Medulla oblongata (tissue), 1 donor: ENCODE data around the gene PREX1.
"Not testable (repeated sequence)": the region's sequence is repeated elsewhere in the genome, so short reads cannot be mapped to it uniquely, and the experiment has no call there.

Experiments
- DNase-seq: peaks from one replicate; pipeline ENCODE4 v3.0.0-alpha.2; 2015; ENCODE audit errors: extremely low spot score

The PREX1 gene

GRCh38 chr20:48604936-48605335 is 222.9 kb downstream of the PREX1 start:
- DNase-seq, result no peak

GRCh38 chr20:48604426-48604825 is 223.4 kb downstream of the PREX1 start:
- DNase-seq, result no peak

- DNase-seq, result no peak
These were observed 223.9 kb downstream of the PREX1 start for GRCh38 chr20:48603819-48604405.

GRCh38 chr20:48603116-48603818 is 224.5 kb downstream of the PREX1 start:
- no peak for DNase-seq

GRCh38 chr20:48601798-48602197 is 226.0 kb downstream of the PREX1 start:
- DNase-seq, result no peak

- DNase-seq, result no peak
These were observed 227.3 kb downstream of the PREX1 start for GRCh38 chr20:48600470-48600945.

- no peak for DNase-seq
These were observed 227.9 kb downstream of the PREX1 start for GRCh38 chr20:48599748-48600469.

GRCh38 chr20:48599106-48599747 is 228.6 kb downstream of the PREX1 start:
- DNase-seq, result no peak

GRCh38 chr20:48598303-48598941 is 229.4 kb downstream of the PREX1 start:
- DNase-seq, result not testable (repeated sequence)

- no peak for DNase-seq
These were observed 230.1 kb downstream of the PREX1 start for GRCh38 chr20:48597521-48598302.

GRCh38 chr20:48596334-48596898 is 231.4 kb downstream of the PREX1 start:
- DNase-seq, result no peak

GRCh38 chr20:48595495-48596333 is 232.1 kb downstream of the PREX1 start:
- no peak for DNase-seq

GRCh38 chr20:48594533-48594932 is 233.3 kb downstream of the PREX1 start:
- DNase-seq, result no peak

- DNase-seq, result no peak
These were observed 235.5 kb downstream of the PREX1 start for GRCh38 chr20:48592107-48592940.

- DNase-seq, result no peak
These were observed 241.1 kb downstream of the PREX1 start for GRCh38 chr20:48586730-48587129.

GRCh38 chr20:48585061-48585870 is 242.5 kb downstream of the PREX1 start:
- no peak for DNase-seq

- no peak for DNase-seq
These were observed 243.3 kb downstream of the PREX1 start for GRCh38 chr20:48584391-48585060.
